HG02870 (cell line): ENCODE measurements around the gene SCT.
A peak's percentile ranks its signal among the peaks of the same experiment; 100 is the strongest.

Source experiments
- ATAC-seq: cut with Tn5 transposase; IDR thresholded peaks from one replicate; pipeline ENCODE4 v1.9.1; 2021; ENCODE audit warnings: mild to moderate bottlenecking, moderate library complexity; ENCODE audit not compliant: unreplicated experiment

SCT gene

DNA sequence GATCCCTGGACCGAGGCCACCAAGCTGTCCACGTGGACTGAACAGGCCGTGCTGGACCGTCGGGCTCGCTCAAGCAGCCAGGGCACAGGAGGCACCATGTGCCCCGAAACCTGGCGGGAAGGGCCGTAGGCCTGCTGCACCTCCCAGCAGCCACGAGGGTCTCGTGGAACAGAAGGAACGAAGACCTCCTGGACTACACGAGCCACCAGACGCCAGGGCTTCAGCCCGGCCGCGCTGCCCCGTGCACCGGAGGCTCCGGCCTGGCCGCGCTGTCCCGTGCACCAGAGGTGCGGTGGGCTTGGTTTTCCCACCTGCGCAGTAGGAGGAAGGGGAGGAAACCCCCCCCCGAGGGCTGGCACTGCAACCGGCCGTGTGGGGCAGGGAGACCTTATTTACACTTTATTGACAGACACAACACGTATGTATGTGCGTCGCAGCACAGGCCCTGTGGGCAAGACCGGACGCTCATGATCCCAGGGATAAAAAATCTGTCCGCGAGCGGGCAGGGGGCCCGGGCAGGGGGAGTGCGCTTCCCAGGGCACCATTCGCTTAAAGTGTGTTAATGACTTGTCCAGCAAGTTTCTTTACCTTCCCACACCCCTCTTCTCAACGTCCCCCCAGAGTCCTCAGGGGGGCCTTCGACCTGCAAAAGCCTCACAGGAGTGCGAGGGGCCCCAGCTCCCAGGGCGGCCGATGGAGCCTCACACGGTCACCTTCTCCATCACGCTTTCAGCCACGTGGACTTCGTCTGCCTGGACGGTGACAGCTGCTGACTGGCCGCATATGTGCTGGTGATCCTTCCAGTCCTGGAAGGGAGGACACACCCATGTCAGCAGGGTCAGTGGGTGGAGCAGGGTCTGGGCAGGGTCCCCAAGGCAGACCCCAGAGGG lies 17.1 kb upstream of the SCT start:
- ATAC-seq, result no peak

DNA sequence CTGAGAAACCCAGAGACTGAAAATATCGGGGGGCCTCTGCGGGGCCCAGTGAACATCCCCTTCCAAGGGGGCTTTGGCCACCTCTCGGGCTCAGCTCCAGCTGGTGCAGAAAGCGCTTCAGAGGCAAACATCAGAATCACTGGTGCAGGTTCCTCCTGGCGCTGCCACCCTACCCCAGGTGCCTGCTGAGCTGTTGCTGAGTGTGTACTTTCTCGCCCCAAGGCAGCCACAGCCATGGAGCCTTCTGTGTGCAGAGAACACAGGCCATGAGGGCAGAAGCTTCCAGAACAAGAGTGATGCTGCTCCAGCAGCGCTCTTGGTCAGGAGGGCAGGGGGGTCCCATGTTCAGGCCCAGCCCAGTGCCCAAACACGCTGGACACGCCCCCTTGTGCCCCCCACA lies 16.4 kb upstream of the SCT start:
- no peak for ATAC-seq

DNA sequence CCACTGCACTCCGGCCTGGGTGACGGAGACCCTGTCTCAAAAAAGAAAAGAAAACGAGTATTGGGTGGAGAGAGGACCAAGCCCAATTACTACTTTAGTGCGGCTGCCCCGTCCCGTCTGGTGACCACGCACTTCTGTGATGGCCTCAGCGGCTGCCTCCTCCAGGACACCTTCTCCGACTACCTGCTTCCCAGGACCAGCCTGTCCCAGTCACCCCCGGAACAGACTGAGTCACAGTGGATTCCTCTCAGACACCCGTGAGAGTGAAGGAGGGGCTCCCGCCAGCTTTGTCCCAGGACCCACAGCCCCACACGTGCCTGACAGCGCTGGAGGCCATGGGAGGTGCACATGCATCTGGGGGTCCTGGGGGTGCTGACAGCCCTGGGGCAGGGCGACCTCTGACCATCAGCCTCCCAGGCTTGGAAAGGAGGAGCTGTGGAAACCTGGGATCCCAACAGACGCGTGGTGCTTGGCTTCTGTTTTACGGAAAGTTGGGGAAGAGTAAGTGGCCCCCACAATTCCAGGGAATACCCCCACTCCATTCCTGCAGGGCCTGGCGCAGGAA lies 14.9 kb upstream of the SCT start:
- ATAC-seq, result no peak

DNA sequence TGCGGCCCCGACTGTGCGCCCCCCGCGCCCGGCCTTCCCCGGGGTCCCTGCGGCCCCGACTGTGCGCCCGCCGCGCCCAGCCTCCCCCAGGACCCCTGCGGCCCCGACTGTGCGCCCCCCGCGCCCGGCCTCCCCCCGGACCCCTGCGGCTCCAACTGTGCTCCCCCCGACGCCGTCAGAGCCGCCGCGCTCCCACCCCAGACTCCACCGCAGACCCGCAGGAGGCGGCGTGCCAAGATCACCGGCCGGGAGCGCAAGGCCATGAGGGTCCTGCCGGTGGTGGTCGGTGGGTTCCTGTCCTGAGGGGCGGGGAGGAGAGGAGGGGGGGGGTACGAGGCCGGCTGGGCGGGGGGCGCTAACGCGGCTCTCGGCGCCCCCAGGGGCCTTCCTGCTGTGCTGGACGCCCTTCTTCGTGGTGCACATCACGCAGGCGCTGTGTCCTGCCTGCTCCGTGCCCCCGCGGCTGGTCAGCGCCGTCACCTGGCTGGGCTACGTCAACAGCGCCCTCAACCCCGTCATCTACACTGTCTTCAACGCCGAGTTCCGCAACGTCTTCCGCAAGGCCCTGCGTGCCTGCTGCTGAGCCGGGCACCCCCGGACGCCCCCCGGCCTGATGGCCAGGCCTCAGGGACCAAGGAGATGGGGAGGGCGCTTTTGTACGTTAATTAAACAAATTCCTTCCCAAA lies 13.2 kb upstream of the SCT start:
- ATAC-seq, result no peak

DNA sequence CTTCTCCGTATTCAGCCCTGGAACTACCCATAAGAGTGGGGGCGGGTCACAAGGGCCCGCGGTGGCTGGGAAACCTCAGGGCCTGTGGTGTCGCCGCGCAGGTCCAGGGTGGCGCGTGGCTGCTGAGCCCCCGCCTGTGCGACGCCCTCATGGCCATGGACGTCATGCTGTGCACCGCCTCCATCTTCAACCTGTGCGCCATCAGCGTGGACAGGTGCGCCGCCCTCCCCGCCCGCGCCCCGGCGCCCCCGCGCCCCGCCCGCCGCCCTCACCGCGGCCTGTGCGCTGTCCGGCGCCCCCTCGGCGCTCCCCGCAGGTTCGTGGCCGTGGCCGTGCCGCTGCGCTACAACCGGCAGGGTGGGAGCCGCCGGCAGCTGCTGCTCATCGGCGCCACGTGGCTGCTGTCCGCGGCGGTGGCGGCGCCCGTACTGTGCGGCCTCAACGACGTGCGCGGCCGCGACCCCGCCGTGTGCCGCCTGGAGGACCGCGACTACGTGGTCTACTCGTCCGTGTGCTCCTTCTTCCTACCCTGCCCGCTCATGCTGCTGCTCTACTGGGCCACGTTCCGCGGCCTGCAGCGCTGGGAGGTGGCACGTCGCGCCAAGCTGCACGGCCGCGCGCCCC lies 12.5 kb upstream of the SCT start:
- ATAC-seq, result no peak

DNA sequence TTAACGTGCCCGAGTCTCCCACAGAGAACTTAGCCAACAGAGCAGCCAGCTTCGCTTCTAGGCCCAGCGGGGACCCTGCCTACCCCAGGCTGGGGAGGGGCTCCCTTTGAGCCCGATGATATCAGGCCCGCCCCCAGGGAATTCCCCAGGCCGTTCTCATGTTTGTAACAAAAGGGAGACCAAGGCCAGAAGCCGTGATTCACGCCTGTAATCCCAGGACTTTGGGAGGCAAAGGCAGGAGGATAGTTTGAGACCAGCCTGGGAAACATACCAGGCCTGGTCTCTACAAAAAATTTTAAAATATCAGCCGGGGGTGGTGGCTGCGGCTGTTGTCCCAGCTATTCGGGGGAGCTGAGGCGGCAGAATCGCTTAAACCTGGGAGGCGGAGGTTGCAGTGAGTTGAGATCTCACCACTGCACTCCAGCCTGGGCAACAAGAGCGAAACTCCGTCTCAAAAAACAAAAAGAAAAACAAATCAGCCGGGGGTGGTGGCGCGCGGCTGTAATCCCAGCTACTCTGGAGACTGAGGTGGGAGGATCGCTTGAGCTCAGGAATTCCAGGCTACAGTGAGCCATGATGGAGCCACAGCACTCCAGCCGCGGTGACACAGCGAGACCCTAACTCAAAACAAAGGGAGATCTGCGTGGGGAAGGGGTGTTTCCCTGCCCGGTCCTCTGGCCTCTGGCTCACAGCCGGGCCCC lies 11.8 kb upstream of the SCT start:
- no peak for ATAC-seq

DNA sequence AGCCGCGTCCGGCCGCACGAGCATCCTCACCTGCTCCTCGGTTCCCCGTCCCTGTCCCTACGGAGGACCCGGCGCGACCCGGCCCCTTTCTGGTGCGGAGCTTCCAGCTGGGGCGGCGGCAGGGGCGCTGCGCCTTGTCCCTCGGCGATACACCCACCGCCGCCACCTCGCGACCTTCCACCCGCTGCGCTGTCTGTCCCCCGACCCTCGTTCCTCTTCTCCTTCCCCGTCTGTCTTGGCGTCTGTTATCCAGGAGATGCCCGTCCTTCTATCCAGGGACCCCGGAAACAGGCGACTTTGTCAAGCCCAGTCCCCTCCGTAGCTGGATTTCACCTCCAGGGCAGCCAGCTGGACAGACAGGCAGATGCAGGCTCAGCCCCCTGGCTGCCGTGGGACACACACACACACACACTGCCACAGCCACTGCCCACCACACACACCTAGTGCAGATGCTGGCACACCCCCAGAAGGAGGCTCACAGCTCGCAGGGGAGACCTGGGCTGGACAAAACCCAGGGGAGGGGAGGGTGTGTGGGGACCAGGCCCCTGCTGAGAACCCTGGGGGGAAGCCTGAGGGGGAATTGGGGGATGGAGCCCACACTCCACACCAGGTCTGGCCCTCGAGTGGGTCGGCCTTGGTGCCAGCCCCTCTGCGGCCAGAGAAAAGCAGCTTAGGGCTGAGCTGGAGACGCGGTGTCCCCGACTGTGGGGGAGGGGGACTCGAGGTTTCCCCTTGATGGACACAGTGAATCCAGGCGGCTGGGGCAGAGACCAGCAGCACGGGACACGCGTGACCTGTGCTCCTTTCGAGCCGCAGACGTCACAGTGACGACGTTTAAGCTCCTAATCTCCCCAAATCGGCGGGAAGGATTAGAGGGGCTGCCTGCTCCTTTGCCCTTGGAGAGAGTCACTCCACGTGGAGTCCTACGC lies 10.9 kb upstream of the SCT start:
- ATAC-seq, result no peak

DNA sequence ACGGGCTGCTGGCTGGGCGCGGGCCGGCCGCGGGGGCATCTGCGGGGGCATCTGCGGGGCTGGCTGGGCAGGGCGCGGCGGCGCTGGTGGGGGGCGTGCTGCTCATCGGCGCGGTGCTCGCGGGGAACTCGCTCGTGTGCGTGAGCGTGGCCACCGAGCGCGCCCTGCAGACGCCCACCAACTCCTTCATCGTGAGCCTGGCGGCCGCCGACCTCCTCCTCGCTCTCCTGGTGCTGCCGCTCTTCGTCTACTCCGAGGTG lies 10.3 kb upstream of the SCT start:
- no peak for ATAC-seq

DNA sequence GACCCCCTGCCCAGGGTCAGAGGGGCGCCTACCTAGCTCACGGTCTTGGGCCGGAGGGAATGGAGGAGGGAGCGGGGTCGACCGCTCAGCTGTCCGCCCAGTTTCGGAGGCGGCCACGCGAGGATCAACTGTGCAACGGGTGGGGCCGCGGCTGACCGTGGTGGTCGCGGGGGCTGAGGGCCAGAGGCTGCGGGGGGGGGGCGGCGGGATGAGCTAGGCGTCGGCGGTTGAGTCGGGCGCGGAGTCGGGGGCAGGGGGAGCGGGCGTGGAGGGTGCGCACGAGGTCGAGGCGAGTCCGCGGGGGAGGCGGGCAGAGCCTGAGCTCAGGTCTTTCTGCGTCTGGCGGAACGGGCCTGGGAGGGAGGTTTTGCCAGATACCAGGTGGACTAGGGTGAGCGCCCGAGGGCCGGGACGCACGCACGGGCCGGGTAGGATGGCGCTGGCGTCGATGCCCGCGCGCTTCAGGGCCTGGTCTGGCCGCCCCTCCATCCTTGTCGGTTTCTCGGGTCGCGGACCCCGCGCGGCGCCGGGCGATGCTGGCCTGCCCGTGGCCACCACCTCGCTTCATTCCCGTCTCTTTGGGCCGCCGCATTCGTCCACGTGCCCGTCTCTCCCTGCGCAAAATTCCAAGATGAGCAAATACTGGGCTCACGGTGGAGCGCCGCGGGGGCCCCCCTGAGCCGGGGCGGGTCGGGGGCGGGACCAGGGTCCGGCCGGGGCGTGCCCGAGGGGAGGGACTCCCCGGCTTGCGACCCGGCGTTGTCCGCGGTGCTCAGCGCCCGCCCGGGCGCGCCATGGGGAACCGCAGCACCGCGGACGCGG lies 9.7 kb upstream of the SCT start, which contains the start of gene DRD4:
Gene DRD4, plus strand, starts transcription at position 759 of the 822 bp plus-strand sequence. Its CDS starts 36 bp downstream, at position 795.
- ATAC-seq, result no peak

DNA sequence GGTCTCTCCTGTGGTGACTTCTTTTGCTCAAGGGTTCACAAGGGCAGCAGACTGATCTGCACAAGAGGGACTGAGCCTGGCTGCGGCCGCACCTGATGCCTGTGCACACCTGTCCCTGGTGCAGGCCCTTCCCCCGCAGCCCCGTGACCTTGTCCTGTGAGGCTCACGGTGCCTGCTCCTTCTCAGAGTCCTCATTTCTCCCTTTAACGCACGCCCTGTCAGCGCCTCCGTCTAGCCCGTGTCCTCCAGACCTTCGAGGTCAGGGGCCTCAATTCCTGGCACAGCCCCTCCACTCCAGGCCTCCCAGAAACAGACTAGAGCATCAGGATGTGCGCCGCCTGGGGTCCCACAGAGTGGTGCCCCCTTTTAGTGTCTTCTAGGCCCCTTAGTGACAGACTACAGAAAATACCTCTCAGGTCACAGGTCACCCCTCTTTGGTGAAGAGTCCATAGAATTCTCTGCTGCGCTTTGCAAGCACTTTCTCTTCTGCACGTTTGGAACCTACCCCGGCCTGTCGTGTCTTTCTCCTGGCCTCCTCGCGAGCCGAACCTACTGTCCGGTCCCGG lies 9.0 kb upstream of the SCT start:
- no peak for ATAC-seq

DNA sequence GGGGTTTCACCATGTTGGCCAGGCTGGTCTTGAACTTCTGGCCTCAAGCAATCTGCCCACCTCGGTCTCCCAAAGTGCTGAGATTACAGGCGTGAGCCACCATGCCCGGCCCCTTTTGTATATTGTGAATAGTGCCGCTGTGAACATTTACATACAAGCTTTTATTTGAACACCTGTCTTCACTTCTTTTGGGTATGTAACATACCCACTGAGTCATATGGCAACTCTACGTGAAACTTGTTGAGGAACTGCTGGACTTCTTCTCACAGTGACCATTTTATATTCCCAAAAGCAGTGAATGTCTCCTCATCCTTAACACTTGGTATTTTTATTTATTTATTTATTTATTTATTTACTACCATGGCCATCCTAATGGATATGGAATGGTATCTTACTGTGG lies 3.9 kb upstream of the SCT start:
- no peak for ATAC-seq

DNA sequence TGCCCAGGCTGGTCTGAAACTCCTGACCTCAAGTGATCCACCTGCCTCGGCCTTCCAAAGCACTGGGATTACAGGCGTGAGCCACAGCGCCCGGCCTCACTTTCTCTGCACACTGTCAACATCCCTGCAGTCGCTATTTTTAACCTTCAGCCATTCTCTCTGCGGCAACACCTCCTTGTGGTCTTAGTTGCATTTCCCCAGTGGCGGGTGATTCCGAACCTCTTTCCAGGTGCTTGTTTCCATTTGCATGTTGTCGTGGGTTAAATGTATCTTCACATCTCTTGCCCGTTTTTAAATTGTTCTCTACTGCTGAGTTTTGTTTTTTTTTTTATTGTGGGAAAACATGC lies 2.2 kb upstream of the SCT start:
- ATAC-seq, result peak; percentile 54

DNA sequence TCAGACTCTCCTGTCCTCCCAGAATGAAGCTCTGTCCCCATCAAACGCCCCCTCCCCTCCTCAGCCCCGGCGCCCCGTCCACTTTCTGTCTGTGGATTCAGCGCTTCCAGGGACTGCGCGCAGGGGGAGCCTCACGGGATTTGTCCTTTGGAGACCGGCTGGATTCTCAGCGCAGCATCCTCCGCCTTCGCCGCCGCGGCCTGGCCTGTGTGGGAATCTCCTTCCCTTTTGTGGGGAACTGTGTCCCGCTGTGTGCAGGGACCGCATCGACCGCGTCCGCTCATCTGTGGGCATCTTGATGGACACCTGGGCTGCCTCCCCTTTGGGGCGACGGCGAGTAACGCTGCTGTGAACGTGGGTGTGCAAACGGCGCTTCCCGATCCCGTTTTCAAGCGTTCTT lies 1.1 kb upstream of the SCT start:
- no peak for ATAC-seq

DNA sequence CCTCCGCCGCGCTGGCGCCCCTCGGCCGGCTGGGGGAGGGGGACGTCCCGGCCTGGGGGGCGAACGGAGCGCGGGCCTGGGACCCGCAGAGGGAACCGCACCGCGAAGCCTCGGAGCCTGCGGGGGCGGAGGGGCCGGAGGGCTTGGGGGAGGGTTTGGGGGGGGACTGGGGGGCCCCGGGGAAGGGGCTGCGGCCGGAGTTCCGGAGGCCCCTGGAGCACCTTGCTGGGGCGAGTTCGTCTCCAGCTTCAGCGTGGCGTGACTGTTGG lies 261 bp upstream of the SCT start:
- ATAC-seq, result no peak

DNA sequence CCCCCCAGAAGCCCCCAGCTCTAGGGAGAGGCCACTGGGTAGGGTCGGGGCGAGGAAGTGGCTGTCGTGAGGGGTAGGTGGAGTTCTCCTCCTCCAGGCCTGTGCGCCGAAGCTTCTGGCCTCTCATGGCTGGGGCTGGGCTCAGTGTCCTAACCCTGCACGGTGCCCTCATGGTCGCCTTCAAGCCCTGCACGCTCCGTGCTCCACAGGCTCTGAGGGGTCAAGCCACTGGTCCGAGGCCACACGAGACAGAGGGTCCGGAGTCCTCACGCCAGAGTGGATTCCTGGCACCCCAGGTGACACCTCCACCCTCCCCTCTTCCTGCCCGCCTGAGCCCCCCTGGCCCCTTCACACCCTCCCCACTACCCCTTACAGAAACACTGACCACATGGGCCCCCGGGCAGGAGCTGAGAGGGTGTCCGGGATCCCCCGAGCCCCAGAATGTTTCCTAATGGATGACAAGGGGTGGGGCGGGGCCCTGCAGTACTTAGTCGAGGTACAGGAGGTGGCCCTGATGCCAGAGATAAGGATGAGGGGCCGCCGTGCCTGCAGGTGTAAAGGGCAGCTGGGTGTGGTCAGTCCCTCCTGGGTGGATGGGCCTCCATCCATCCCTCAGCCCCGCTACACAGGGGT lies 1.2 kb downstream of the SCT start:
- ATAC-seq, result no peak

DNA sequence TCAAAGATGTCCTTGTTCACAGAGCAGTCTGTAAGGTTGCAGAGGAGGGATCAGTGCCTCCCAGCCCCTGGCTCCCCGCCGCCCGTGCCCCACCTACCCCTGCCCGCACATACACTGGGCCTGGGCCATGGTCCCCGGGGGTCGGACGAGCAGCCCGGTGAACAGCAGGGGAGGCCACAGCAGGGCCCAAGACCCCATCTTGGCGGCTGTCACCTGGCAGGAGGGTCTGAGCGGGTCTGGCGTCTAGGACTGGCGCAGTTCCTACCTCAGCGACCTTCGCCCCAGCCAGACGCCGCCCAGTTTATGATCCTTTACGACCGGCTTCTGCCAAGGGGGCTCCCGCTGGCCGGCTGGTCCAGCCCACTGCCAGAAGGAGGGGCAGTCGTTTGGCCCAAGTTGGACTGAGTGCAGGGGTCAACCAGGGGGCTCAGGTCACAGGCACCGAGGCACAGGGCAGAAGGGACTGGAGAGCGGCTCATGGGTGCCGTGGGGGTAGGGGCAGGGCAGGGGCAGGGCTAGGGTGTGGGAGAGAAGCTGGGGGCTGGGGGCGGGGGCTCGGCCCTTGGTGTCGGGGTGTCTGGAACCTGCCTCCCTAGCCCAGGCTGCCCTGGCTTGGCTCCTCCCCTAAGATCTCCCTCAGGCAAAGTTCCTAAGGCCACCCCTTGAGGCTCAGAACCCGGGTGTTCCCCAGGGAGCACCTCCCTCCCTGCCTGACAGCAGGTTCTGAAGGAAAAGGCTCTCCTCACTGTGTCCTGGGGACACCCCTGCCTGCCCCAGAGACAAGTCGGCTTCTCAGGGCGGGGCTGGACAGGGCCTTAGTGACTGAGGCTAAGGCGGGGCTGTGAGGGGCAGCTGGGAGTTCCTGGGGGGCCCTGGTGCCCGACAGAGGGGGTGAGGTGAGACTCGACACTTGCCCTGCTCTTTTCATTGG lies 2.0 kb downstream of the SCT start, which contains the start of gene CDHR5:
Gene CDHR5, minus strand, starts transcription at position 251 of the 931 bp plus-strand sequence. Its CDS starts 53 bp downstream, at position 198.
- no peak for ATAC-seq

DNA sequence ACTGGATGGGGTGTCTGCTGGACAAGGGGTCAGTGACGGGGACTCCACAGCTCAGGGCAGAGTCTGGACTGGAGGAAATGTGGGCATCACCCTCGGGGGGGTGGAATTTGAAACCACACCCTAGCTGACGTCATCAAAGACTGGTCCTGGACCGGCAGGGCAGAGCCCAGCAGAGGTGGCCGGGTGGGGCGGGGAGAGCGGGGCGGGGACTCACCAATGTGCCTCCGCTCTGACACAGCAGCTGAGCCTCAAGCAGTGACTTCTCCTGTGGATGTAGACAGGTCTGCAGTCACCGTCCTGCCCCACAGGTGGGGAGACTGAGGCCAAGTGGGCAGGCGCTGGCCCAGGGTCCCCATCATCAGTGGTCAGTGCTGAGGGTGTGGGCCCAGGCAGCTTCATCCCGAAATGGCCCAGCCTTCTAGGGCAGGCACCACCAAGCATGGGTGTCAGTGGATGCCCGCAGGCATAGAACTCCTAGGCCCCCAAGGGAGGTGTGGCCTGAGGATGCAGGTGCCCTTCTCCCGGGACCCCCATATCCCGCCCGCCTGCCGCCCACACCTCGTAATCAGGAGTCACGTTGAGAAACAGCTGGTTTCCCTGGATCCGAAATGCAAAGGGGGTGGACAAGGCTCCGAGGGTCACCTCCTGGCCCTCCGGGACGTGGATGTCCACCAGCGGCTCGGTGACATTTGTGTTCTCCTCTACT lies 2.8 kb downstream of the SCT start:
- no peak for ATAC-seq
